PC-3 (cell line): ENCODE results near the gene MAD1L1. TPM values are rescaled to one million over a fixed set of nuclear protein-coding genes. Genes with fewer than 3 reads are reported as not detected.

ENCODE experiments used
- ATAC-seq: fragments of 200-7000 bp; cut with Tn5 transposase; 2 replicates; pipeline ENCODE4 v1.9.1; 2020; ENCODE audit warnings: mild to moderate bottlenecking, moderate library complexity
- BruUV-seq: library from RNA; stranded (reverse); fragments of 400-500 nt; replicated peaks from 2 replicates; lab custom pipeline; 2021; lab: Mats Ljungman, UMichigan
- CTCF ChIA-PET: fragments of 300-600 bp; sonication (Branson Sonifier 250); formaldehyde crosslinking; loops from one replicate; lab custom pipeline; 2022; ENCODE audit warnings: antibody characterized with exemption; lab: Charles Lee
- POLR2A ChIA-PET: fragments of 300-600 bp; sonication (Branson Sonifier 250); formaldehyde crosslinking; loops from one replicate; lab custom pipeline; 2022; ENCODE audit warnings: antibody characterized with exemption; ENCODE audit not compliant: unreplicated experiment; lab: Charles Lee
- DNase-seq: peaks from one replicate; pipeline ENCODE4 v3.0.0-alpha.2; 2015
- H2AFZ ChIP-seq: fragments of 300-600 bp; sonication (generic); 2 replicates; pipeline ENCODE4 v1.6.0; 2016; ENCODE audit warnings: antibody characterized with exemption, low read length
- H3F3A ChIP-seq: fragments of 300-600 bp; sonication (generic); one replicate; pipeline ENCODE4 v1.6.0; 2017; ENCODE audit warnings: antibody characterized with exemption, low read length, control low read depth, mild to moderate bottlenecking; ENCODE audit not compliant: unreplicated experiment
- H3K27ac ChIP-seq: fragments of 300-600 bp; sonication (generic); 2 replicates; pipeline ENCODE4 v1.5.1; 2016; ENCODE audit warnings: mild to moderate bottlenecking, low read length
- H3K27me3 ChIP-seq: fragments of 300-600 bp; sonication (generic); 2 replicates; pipeline ENCODE4 v1.6.1; 2016; ENCODE audit warnings: low read length, mixed read lengths
- H3K36me3 ChIP-seq: fragments of 300-600 bp; sonication (generic); 2 replicates; pipeline ENCODE4 v1.6.1; 2016; ENCODE audit warnings: low read depth, mixed run types, low read length, mixed read lengths
- H3K4me1 ChIP-seq: fragments of 300-600 bp; sonication (generic); 2 replicates; pipeline ENCODE4 v1.5.1; 2016; ENCODE audit warnings: low read length; ENCODE audit not compliant: insufficient read depth
- H3K4me2 ChIP-seq: fragments of 300-600 bp; sonication (generic); 2 replicates; pipeline ENCODE4 v1.6.0; 2016; ENCODE audit warnings: low read length
- H3K4me3 ChIP-seq: fragments of 300-600 bp; sonication (generic); 2 replicates; pipeline ENCODE4 v1.5.1; 2016; ENCODE audit warnings: mild to moderate bottlenecking, low read length, mixed read lengths
- H3K79me2 ChIP-seq: fragments of 300-600 bp; sonication (generic); 2 replicates; pipeline ENCODE4 v1.6.1; 2017; ENCODE audit warnings: low read length, mixed read lengths
- H3K9ac ChIP-seq: fragments of 300-600 bp; sonication (generic); 2 replicates; pipeline ENCODE4 v1.6.0; 2016; ENCODE audit warnings: mild to moderate bottlenecking, low read length
- H3K9me2 ChIP-seq: fragments of 300-600 bp; sonication (generic); replicated peaks from 2 replicates; pipeline ENCODE4 v1.6.1; 2016; ENCODE audit warnings: mixed run types, low read length, mixed read lengths
- H3K9me3 ChIP-seq: fragments of 300-600 bp; sonication (generic); 2 replicates; pipeline ENCODE4 v1.6.1; 2016; ENCODE audit warnings: low read length, mixed read lengths
- H4K20me1 ChIP-seq: fragments of 300-600 bp; sonication (generic); 2 replicates; pipeline ENCODE4 v1.6.1; 2016; ENCODE audit warnings: low read length, mixed read lengths
- EZH2 ChIP-seq: fragments of 300-600 bp; sonication (generic); IDR thresholded peaks from one replicate; pipeline ENCODE4 v1.6.1; 2017; ENCODE audit warnings: antibody characterized with exemption, mild to moderate bottlenecking, low read length; ENCODE audit not compliant: unreplicated experiment
- EZH2phosphoT487 ChIP-seq: fragments of 300-600 bp; sonication (generic); IDR thresholded peaks from 2 replicates; pipeline ENCODE4 v1.6.1; 2018; ENCODE audit warnings: mild to moderate bottlenecking, antibody characterized with exemption, low read length, borderline replicate concordance
- intact Hi-C: fragments of 100-400 bp; cut with micrococcal nuclease; formaldehyde crosslinking; loops from 2 replicates; pipeline ENCODE4 v1.9.0; 2023
- total RNA-seq: library from RNA; depleted of rRNA; stranded (reverse); fragments of >200 nt; gene quantifications from 2 replicates; pipeline ENCODE4 v1.2.3, GENCODE V29; 2014
- TF ChIP-seq, protein P1 (sequence below): fragments of 300-600 bp; sonication (generic); conservative IDR thresholded peaks from 2 replicates; pipeline ENCODE4 v1.5.1; 2017; ENCODE audit warnings: antibody characterized with exemption, low read depth, mild to moderate bottlenecking, low read length

Gene MAD1L1
- total RNA-seq, 1 experiment from 2014 or later, result 88.4 TPM

- Histone ChIP-seq H3K4me1 (peaks cover 17% of the 10 kb centered on the region), H3K27me3 (no peaks in the 10 kb centered on the region), H3K79me2 (peaks cover 35% of the 10 kb centered on the region), H3F3A (no peaks in the 10 kb centered on the region), H4K20me1 (no peaks in the 10 kb centered on the region), H3K4me2 (peak within 1 kb of the TSS; percentile 93), H3K9ac (peak within 1 kb of the TSS; percentile 99), H3K4me3 (peak within 1 kb of the TSS; percentile 97), H3K9me2 (no peaks in the 10 kb centered on the region), H3K27ac (peak within 1 kb of the TSS; percentile 37), H2AFZ (peak within 1 kb of the TSS; percentile 83), H3K36me3 (peaks cover 16% of the 10 kb centered on the region), H3K9me3 (no peaks in the 10 kb centered on the region)
- CTCF ChIA-PET, result no interaction called here
- ATAC-seq, result peak; percentile 91
- POLR2A ChIA-PET, result interaction anchor here (0.6 kb wide), 1 partner anchor 1084 kb away, joined by 3 read pairs; no protein-coding TSS in a partner anchor
- intact Hi-C loops, result no loop called here
- BruUV-seq, result no TSS peak
- no peak for TF ChIP-seq EZH2
- TF ChIP-seq EZH2phosphoT487, result no peak
- TF ChIP-seq, protein P1, sequence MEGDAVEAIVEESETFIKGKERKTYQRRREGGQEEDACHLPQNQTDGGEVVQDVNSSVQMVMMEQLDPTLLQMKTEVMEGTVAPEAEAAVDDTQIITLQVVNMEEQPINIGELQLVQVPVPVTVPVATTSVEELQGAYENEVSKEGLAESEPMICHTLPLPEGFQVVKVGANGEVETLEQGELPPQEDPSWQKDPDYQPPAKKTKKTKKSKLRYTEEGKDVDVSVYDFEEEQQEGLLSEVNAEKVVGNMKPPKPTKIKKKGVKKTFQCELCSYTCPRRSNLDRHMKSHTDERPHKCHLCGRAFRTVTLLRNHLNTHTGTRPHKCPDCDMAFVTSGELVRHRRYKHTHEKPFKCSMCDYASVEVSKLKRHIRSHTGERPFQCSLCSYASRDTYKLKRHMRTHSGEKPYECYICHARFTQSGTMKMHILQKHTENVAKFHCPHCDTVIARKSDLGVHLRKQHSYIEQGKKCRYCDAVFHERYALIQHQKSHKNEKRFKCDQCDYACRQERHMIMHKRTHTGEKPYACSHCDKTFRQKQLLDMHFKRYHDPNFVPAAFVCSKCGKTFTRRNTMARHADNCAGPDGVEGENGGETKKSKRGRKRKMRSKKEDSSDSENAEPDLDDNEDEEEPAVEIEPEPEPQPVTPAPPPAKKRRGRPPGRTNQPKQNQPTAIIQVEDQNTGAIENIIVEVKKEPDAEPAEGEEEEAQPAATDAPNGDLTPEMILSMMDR, result no peak
- DNase-seq, result peak; percentile 83
Measured at GRCh38 chr7:2241580-2242540, 9.1 kb upstream of the MAD1L1 start, which contains the start of the genes MRM2 and NUDT1. Gene MRM2, minus strand, starts transcription at chr7:2242205. Its CDS starts 36 bp downstream, at chr7:2242169. Gene NUDT1, plus strand, starts transcription at chr7:2242226. Its CDS starts 2,349 bp downstream, at chr7:2244575.

DNA sequence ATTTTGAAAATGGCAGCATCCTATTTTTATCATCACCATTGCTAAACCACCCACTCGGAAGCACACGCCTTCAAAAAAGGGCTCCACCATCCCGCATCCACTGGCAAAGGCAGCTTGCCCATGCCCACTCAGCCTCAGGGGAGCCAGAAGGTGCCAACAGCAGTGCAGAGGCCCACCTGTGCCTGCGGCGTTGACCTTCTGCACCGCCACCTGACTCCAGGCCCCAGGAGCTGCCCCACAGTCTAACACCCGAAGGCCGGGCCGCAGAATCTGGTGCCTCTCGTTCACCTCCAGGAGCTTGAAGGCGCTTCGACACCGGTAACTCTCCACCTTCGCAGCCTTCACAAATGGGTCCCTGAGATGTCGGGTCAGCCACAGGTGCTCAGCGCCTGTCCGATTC, 6.5 kb upstream of the MAD1L1 start:
- ChIA-PET POLR2A (no interaction called here), CTCF (no interaction called here)
- no peaks in the 10 kb centered on the region for H3K27me3 ChIP-seq
- H3K79me2 ChIP-seq, result peaks cover 35% of the 10 kb centered on the region
- peaks cover 26% of the 10 kb centered on the region for H3K36me3 ChIP-seq
- BruUV-seq, result no TSS peak
- no peaks in the 10 kb centered on the region for H4K20me1 ChIP-seq
- H3K9ac ChIP-seq, result no peak overlapping the region
- no peak overlapping the region for H2AFZ ChIP-seq
- no peaks in the 10 kb centered on the region for H3F3A ChIP-seq
- TF ChIP-seq EZH2phosphoT487, result no peak
- TF ChIP-seq, protein P1, result no peak
- TF ChIP-seq EZH2, result no peak
- intact Hi-C loops, result no loop called here
- no peak overlapping the region for H3K27ac ChIP-seq
- ATAC-seq (no peak), DNase-seq (no peak)
- H3K4me2 ChIP-seq, result no peak overlapping the region
- H3K4me3 ChIP-seq, result no peak overlapping the region
- no peaks in the 10 kb centered on the region for H3K9me3 ChIP-seq
- H3K9me2 ChIP-seq, result no peaks in the 10 kb centered on the region
- peaks cover 17% of the 10 kb centered on the region for H3K4me1 ChIP-seq
